HG03354 (cell line): ENCODE data around the gene FOXD1.
"Not testable (repeated sequence)": the region's sequence is repeated elsewhere in the genome, so short reads cannot be mapped to it uniquely, and the experiment has no call there.

ENCODE experiments used
- ATAC-seq: cut with Tn5 transposase; IDR thresholded peaks from one replicate; pipeline ENCODE4 v1.9.1; 2021; ENCODE audit warnings: mild to moderate bottlenecking; ENCODE audit not compliant: unreplicated experiment, poor library complexity, severe bottlenecking

FOXD1 gene

GRCh38 chr5:73419465-73420390, 28.8 kb downstream of the FOXD1 start:
- ATAC-seq: no peak

- ATAC-seq: no peak
Observed at GRCh38 chr5:73419117-73419464, 29.5 kb downstream of the FOXD1 start.

GRCh38 chr5:73418244-73418691, 30.3 kb downstream of the FOXD1 start:
- ATAC-seq: no peak

GRCh38 chr5:73417303-73418034, 31.1 kb downstream of the FOXD1 start:
- ATAC-seq: no peak

- ATAC-seq: no peak
Observed at GRCh38 chr5:73415617-73416016, 33.0 kb downstream of the FOXD1 start.

- ATAC-seq: no peak
Observed at GRCh38 chr5:73415171-73415570, 33.4 kb downstream of the FOXD1 start.

GRCh38 chr5:73412597-73412988, 36.0 kb downstream of the FOXD1 start:
- ATAC-seq: no peak

- no peak for ATAC-seq
Observed at GRCh38 chr5:73411936-73412596, 36.5 kb downstream of the FOXD1 start.

GRCh38 chr5:73409927-73410326, 38.6 kb downstream of the FOXD1 start:
- ATAC-seq: not testable (repeated sequence)

GRCh38 chr5:73405691-73406090, 42.9 kb downstream of the FOXD1 start:
- ATAC-seq: no peak

GRCh38 chr5:73399775-73400174, 48.8 kb downstream of the FOXD1 start:
- ATAC-seq: no peak
